IMR-90 (cell line): ENCODE data around the gene GTSE1. TPM values are rescaled to one million over a fixed set of nuclear protein-coding genes. Genes with fewer than 3 reads are reported as not detected.

ENCODE experiments used
- ATAC-seq: fragments of 200-7000 bp; cut with Tn5 transposase; 2 replicates; pipeline ENCODE4 v1.9.1; 2020; ENCODE audit warnings: low read depth, mild to moderate bottlenecking, moderate library complexity
- BruUV-seq: library from RNA; stranded (reverse); fragments of 400-500 nt; replicated peaks from 2 replicates; lab custom pipeline; 2021; lab: Mats Ljungman, UMichigan
- CTCF ChIA-PET: fragments of 300-600 bp; formaldehyde crosslinking; extraction: SDS; loops from one replicate; lab custom pipeline; 2021; ENCODE audit warnings: antibody characterized with exemption; lab: Yijun Ruan, JAX
- POLR2A ChIA-PET: fragments of 300-600 bp; sonication (Branson Sonifier 250); formaldehyde crosslinking; loops from one replicate; lab custom pipeline; 2022; ENCODE audit warnings: antibody characterized with exemption; ENCODE audit not compliant: unreplicated experiment; lab: Charles Lee
- DNase-seq: peaks from one replicate; pipeline ENCODE4 v3.0.0; 2013
- H2AFZ ChIP-seq: replicated peaks from 2 replicates; pipeline ENCODE3; 2013; ENCODE audit warnings: low read length, mild to moderate bottlenecking; ENCODE audit not compliant: poor library complexity
- H2AK5ac ChIP-seq: 2 replicates; pipeline ENCODE4 v1.6.1; 2013; ENCODE audit warnings: low read depth, low read length, inconsistent platforms
- H2AK9ac ChIP-seq: replicated peaks from 2 replicates; pipeline ENCODE3; 2013; ENCODE audit warnings: mild to moderate bottlenecking, low read depth, low read length, moderate library complexity; ENCODE audit not compliant: poor library complexity
- H2BK120ac ChIP-seq: 2 replicates; pipeline ENCODE4 v1.6.1; 2013; ENCODE audit warnings: low read depth, low read length, inconsistent platforms
- H2BK15ac ChIP-seq: 3 replicates; pipeline ENCODE4 v1.6.1; 2013; ENCODE audit warnings: low read depth, low read length, inconsistent platforms
- H2BK20ac ChIP-seq: 2 replicates; pipeline ENCODE4 v1.6.1; 2013; ENCODE audit warnings: low read depth, mild to moderate bottlenecking, inconsistent platforms, low read length, moderate library complexity
- H2BK5ac ChIP-seq: 2 replicates; pipeline ENCODE4 v1.6.1; 2013; ENCODE audit warnings: mild to moderate bottlenecking, low read depth, low read length, inconsistent platforms; ENCODE audit not compliant: poor library complexity, severe bottlenecking
- H3K14ac ChIP-seq: replicated peaks from 2 replicates; pipeline ENCODE4 v1.6.1; 2013; ENCODE audit warnings: low read depth, low read length, inconsistent platforms
- H3K18ac ChIP-seq: 2 replicates; pipeline ENCODE4 v1.6.1; 2013; ENCODE audit warnings: low read depth, low read length, control low read depth
- H3K23ac ChIP-seq: 2 replicates; pipeline ENCODE4 v1.6.1; 2013; ENCODE audit warnings: low read depth, low read length, inconsistent platforms
- H3K27ac ChIP-seq: 2 replicates; pipeline ENCODE4 v1.5.1; 2013; ENCODE audit warnings: mild to moderate bottlenecking, control low read depth, low read length; ENCODE audit not compliant: insufficient read depth
- H3K27me3 ChIP-seq: 2 replicates; pipeline ENCODE4 v1.6.1; 2013; ENCODE audit warnings: low read length; ENCODE audit not compliant: control insufficient read depth, insufficient read depth
- H3K36me3 ChIP-seq: 2 replicates; pipeline ENCODE4 v1.6.1; 2013; ENCODE audit warnings: low read length, mixed read lengths; ENCODE audit not compliant: control insufficient read depth, insufficient read depth
- H3K4ac ChIP-seq: 2 replicates; pipeline ENCODE4 v1.6.1; 2013; ENCODE audit warnings: low read depth, low read length, inconsistent platforms
- H3K4me1 ChIP-seq: 2 replicates; pipeline ENCODE4 v1.6.1; 2013; ENCODE audit warnings: low read length, mixed read lengths; ENCODE audit not compliant: control insufficient read depth, insufficient read depth
- H3K4me2 ChIP-seq: 2 replicates; pipeline ENCODE4 v1.6.1; 2013; ENCODE audit warnings: low read depth, mild to moderate bottlenecking, control low read depth, low read length, moderate library complexity
- H3K4me3 ChIP-seq: 2 replicates; pipeline ENCODE4 v1.5.1; 2013; ENCODE audit warnings: low read depth, mild to moderate bottlenecking, control low read depth, low read length, moderate library complexity; ENCODE audit not compliant: insufficient read depth
- H3K56ac ChIP-seq: 2 replicates; pipeline ENCODE4 v1.6.1; 2013; ENCODE audit warnings: low read length, inconsistent platforms; ENCODE audit not compliant: insufficient read depth; ENCODE audit errors: extremely low read depth
- H3K79me1 ChIP-seq, 2 experiments: 2 replicates each; pipeline ENCODE4 v1.6.1; 2013; ENCODE audit warnings: low read length in 2 of 2, inconsistent platforms in 1 of 2, low read depth in 1 of 2
- H3K9ac ChIP-seq: 2 replicates; pipeline ENCODE4 v1.6.1; 2013; ENCODE audit warnings: low read depth, low read length, control low read depth
- H3K9me1 ChIP-seq: 2 replicates; pipeline ENCODE4 v1.6.1; 2013; ENCODE audit warnings: low read length, inconsistent platforms; ENCODE audit not compliant: insufficient read depth
- H3K9me3 ChIP-seq: 2 replicates; pipeline ENCODE4 v1.6.1; 2013; ENCODE audit warnings: low read length; ENCODE audit not compliant: control insufficient read depth, insufficient read depth
- H4K20me1 ChIP-seq: 2 replicates; pipeline ENCODE4 v1.6.1; 2013; ENCODE audit warnings: low read length, inconsistent platforms; ENCODE audit not compliant: insufficient read depth
- H4K5ac ChIP-seq: 2 replicates; pipeline ENCODE4 v1.6.1; 2013; ENCODE audit warnings: mild to moderate bottlenecking, low read depth, low read length, control low read depth
- H4K8ac ChIP-seq, 2 experiments: 2 replicates each; pipeline ENCODE4 v1.6.1; 2013; ENCODE audit warnings: low read depth in 2 of 2, low read length in 2 of 2, control low read depth in 1 of 2, inconsistent platforms in 1 of 2
- H4K91ac ChIP-seq: 2 replicates; pipeline ENCODE4 v1.6.1; 2013; ENCODE audit warnings: low read depth, low read length, inconsistent platforms; ENCODE audit not compliant: insufficient read depth
- CHD1 ChIP-seq: IDR thresholded peaks from 2 replicates; pipeline ENCODE4 v1.6.1; 2012; ENCODE audit warnings: low read depth, low read length, improper control_type of control experiment
- MAZ ChIP-seq: IDR thresholded peaks from 2 replicates; pipeline ENCODE4 v1.6.1; 2012; ENCODE audit warnings: low read depth, mild to moderate bottlenecking, low read length, improper control_type of control experiment, moderate library complexity, borderline replicate concordance
- WGBS, 2 experiments: methylation state at CpG; one replicate each; pipeline versions ENCODE4 v1.1.5 to v1.1.7; 2013; ENCODE audit warnings: missing lambda C conversion rate in 2 of 2; ENCODE audit not compliant: insufficient read length in 1 of 2; ENCODE audit errors: extremely low coverage in 2 of 2; 5-methylcytosine and 5-hydroxymethylcytosine counted together
- dilution Hi-C: fragments of 300-500 bp; cut with HindIII; formaldehyde crosslinking; loops from one replicate; pipeline ENCODE4 v1.14.3; 2018; ENCODE audit warnings: low sequenced_read_pairs; ENCODE audit not compliant: unreplicated experiment
- in situ Hi-C: fragments of 300-500 bp; cut with MboI; formaldehyde crosslinking; loops from 3 replicates; pipeline ENCODE4 v1.14.3; 2019; ENCODE audit warnings: low sequenced_read_pairs, inconsistent platforms, mixed read lengths
- intact Hi-C: fragments of 100-400 bp; cut with micrococcal nuclease; formaldehyde crosslinking; loops from 2 replicates; pipeline ENCODE4 v1.10.0; 2022
- polyA plus RNA-seq, 3 experiments: library from polyadenylated mRNA; depleted of rRNA; stranded (reverse); fragments of >200 nt; gene quantifications; 2 replicates each; pipeline ENCODE4 v1.2.3, GENCODE V29; 2012; ENCODE audit warnings: low replicate concordance in 1 of 3
- total RNA-seq: library from RNA; depleted of rRNA; stranded (reverse); fragments of >200 nt; gene quantifications from 2 replicates; pipeline ENCODE4 v1.2.3, GENCODE V29; 2012

Gene GTSE1
- total and polyA plus RNA-seq, 2 of the 4 experiments (the other 2 are of a cell fraction), result 5.9 to 17.1 TPM

DNA sequence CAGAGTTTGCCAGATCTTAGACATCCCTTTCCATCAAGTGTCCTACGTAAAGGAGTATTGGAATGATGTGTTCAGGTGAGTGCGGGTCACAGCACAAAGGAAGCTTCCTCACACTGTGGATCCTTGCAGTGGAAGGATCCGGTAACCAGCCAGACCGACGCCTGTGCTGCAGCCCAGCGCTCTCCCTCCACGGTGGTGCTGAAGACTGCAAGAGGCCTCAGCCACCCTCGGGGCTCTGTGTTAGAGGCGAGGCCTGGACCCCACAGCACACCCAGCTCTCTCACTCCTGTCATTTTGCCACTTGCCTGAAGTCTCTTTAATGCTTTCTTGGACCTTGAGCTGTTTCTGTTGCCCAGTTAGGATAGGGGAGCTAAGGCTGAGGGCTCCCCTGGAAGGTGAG lies 41.2 kb downstream of the GTSE1 start:
- Histone ChIP-seq H3K27ac (no peak overlapping the region), H3K4me1 (peaks cover 2% of the 10 kb centered on the region; the same call in 1 of the 2 replicates), H2AFZ (no peak overlapping the region), H3K9me1 (peaks cover 6% of the 10 kb centered on the region; the same call in 1 of the 2 replicates), H3K79me1 (peaks cover 31 to 41% of the 10 kb centered on the region in 2 experiments), H3K56ac (no peak overlapping the region), H4K8ac (no peak overlapping the region), H2AK9ac (no peak overlapping the region), H2AK5ac (no peak overlapping the region), H4K20me1 (peaks cover 9% of the 10 kb centered on the region; the same call in 1 of the 2 replicates), H3K9ac (no peak overlapping the region), H3K36me3 (peaks cover 37% of the 10 kb centered on the region), H4K5ac (no peak overlapping the region), H3K4me3 (no peak overlapping the region), H2BK20ac (no peak overlapping the region), H3K4ac (no peak overlapping the region), H3K23ac (no peak overlapping the region), H2BK5ac (no peak overlapping the region), H3K4me2 (no peak overlapping the region), H3K18ac (no peak overlapping the region), H3K14ac (no peak overlapping the region), H2BK15ac (no peak overlapping the region), H2BK120ac (no peak overlapping the region), H3K27me3 (no peaks in the 10 kb centered on the region), H3K9me3 (no peaks in the 10 kb centered on the region), H4K91ac (no peak overlapping the region)
- DNase-seq, result no peak
- intact Hi-C loops (no loop called here), in situ Hi-C loops (no loop called here), dilution Hi-C loops (no loop called here)
- BruUV-seq, result no TSS peak
- ChIA-PET POLR2A (no interaction called here), CTCF (no interaction called here)
- no peak for ATAC-seq
- 100% methylated on average over 1 of the region's 9 CpGs; no CpG with 5 or more reads in 1 of the 2 experiments for WGBS, 2 experiments
- TF ChIP-seq CHD1 (no peak), MAZ (no peak)
